ENCODE results near the gene TRMU. TPM values are rescaled to one million over a fixed set of nuclear protein-coding genes. Genes with fewer than 3 reads are reported as not detected.

Gene TRMU
- total RNA-seq, 3 donors from 2014 or later, result 40.5 to 41.5 (median 41.2) TPM

DNA sequence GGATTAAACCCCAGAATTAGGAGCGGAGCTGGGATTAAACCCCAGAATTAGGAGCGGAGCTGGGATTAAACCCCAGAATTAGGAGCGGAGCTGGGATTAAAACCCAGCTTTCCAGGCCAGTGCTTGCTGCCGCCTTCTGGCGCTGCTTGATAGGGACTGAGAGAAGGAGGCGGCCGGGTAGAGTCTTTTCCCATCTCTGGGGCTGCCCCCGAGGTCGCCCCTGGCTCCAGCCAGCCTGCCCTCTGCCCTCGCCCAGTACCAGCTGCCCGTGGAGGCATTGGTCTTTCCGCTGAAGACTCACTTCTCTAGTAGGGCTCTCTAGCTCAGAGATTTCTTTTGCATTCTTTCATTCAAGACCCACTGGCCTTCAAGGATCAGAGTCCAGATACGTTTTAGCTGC, 5.2 kb downstream of the TRMU start:
- no peak for DNase-seq
- Histone ChIP-seq H3K4me1 (ENCODE audit: low read depth) (peaks cover 8% of the 10 kb centered on the region), H3K36me3 (ENCODE audit: low read depth) (peaks cover 11% of the 10 kb centered on the region), H3K4me3 (no peak overlapping the region), H3K9me3 (no peaks in the 10 kb centered on the region)
- TF ChIP-seq, protein P1, sequence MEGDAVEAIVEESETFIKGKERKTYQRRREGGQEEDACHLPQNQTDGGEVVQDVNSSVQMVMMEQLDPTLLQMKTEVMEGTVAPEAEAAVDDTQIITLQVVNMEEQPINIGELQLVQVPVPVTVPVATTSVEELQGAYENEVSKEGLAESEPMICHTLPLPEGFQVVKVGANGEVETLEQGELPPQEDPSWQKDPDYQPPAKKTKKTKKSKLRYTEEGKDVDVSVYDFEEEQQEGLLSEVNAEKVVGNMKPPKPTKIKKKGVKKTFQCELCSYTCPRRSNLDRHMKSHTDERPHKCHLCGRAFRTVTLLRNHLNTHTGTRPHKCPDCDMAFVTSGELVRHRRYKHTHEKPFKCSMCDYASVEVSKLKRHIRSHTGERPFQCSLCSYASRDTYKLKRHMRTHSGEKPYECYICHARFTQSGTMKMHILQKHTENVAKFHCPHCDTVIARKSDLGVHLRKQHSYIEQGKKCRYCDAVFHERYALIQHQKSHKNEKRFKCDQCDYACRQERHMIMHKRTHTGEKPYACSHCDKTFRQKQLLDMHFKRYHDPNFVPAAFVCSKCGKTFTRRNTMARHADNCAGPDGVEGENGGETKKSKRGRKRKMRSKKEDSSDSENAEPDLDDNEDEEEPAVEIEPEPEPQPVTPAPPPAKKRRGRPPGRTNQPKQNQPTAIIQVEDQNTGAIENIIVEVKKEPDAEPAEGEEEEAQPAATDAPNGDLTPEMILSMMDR (IDR thresholded peaks at IDR 0.05), result no peak
- intact Hi-C loops (cut with DNase I, micrococcal nuclease), result no loop called here
- no peak for ATAC-seq

DNA sequence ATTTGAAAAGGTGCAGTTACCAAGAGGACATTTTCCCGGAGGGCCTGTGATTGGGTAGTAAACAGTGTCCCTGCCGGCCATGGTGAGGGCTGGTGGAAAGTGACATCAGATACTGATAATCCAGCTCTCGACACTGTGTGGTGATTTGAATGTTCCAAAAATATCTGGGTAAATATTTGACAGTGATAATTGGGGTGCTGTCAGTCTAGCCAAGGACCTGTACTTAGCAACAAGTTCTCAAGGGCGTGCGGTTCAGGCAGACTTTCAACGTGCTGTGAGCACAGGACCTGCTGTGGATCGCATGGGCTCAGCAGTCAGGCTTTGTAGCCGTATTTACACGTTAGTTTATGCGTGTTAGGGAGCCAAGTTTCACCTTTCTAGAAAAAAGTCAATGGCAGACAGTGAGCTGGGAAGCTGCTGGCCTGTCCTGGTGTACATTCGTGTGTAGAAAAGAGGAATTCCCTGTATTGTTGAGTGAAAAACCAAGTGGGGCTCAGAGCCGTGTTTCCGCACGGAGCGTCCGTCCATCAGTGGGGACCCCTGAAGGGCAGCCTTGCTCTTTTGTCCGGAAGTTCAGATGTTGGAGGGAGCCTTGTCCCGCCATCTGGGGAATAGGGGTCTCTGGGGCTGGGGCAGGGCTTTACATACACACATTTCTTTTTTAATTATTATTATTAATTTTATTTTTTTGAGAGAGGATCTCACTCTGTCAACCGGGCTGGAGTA, 11.3 kb downstream of the TRMU start:
- intact Hi-C loops (cut with DNase I, micrococcal nuclease), result no loop called here
- H3K4me1 ChIP-seq (ENCODE audit: low read depth), result no peaks in the 10 kb centered on the region
- H3K36me3 ChIP-seq (ENCODE audit: low read depth), result no peaks in the 10 kb centered on the region
- no peak for ATAC-seq
- DNase-seq, result no peak
- no peaks in the 10 kb centered on the region for H3K9me3 ChIP-seq
- TF ChIP-seq, protein P1 (IDR thresholded peaks at IDR 0.05), result no peak
- no peak overlapping the region for H3K4me3 ChIP-seq

DNA sequence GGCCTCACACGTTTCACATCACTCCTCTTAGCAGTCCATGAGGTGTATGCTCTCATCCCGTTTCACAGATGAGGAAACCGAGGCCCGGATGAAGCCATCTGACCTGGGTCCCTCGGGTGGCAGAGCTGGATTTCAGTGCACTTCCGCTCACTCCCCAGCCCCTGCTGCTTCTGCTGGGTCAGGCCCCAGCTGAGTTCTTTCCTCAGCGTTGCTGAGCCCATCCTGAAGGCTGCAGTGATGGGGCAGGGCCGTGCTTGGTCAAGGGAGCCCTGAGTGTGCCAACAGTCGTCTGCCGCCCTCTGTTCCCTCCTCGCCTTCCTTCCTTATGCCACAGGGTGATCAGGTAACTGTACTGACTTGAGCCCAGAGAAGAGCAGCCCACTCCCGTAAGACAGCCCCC, 12.1 kb downstream of the TRMU start:
- TF ChIP-seq, protein P1 (IDR thresholded peaks at IDR 0.05), result no peak
- H3K36me3 ChIP-seq (ENCODE audit: low read depth), result peaks cover 6% of the 10 kb centered on the region
- H3K4me1 ChIP-seq (ENCODE audit: low read depth), result no peaks in the 10 kb centered on the region
- intact Hi-C loops (cut with DNase I, micrococcal nuclease), result no loop called here
- H3K9me3 ChIP-seq, result no peaks in the 10 kb centered on the region
- DNase-seq (no peak), ATAC-seq (no peak)
- H3K4me3 ChIP-seq, result no peak overlapping the region

DNA sequence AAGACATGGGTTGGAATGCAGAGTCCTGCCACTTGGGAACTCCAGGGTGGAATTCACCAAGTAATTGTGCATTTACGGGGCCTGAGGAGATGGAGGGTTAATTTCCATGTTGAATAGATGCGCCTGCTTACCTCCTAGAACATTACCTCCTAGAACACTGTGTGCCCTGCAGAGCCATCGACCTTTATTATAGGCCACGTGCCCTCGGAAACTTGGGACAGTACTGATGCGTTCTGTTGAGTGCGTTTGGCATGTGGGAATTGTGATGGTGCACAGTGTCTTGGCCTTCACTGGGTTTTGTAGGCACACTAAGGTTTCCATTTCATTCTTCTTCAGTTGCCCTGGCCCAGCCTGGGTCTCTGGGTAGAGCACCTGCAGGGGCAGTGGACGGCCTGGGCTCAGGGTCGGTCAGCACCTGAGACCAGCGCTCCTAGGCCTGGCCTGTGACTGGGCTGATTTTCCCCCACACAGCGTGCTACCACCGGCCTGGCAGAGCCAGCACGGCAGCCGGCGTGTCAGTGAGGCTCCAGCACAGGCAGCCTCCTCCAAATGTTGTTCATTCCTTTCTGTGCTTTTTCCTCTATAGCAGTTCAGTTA, 12.7 kb downstream of the TRMU start:
- ATAC-seq (no peak), DNase-seq (no peak)
- intact Hi-C loops (cut with DNase I, micrococcal nuclease), result no loop called here
- no peaks in the 10 kb centered on the region for H3K9me3 ChIP-seq
- TF ChIP-seq, protein P1 (IDR thresholded peaks at IDR 0.05), result no peak
- H3K4me1 ChIP-seq (ENCODE audit: low read depth), result no peaks in the 10 kb centered on the region
- H3K36me3 ChIP-seq (ENCODE audit: low read depth), result peaks cover 12% of the 10 kb centered on the region
- no peak overlapping the region for H3K4me3 ChIP-seq

DNA sequence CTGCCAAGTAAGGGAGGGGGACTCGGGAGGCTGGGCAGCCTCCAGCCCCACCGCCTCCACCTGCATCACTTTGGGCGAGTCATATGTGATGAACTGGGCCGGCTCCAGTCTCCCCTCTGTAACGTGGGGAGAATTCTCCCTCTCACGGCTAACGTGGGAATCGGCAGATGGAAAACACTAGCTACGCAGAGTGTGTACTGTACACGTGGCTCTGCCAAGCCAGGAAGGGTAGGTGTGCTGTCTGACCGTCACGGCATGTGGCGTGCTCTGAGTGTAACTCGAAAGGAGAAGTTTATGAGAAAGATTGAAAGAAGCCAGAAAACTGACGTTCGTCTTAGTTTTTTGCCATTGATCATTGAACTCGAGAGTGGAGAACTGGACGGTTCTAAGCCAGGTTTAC, 13.7 kb downstream of the TRMU start:
- ATAC-seq (no peak), DNase-seq (peak in 1 of 3 donors; percentile 13)
- TF ChIP-seq, protein P1 (IDR thresholded peaks at IDR 0.05), result no peak
- intact Hi-C loops (cut with DNase I, micrococcal nuclease), result no loop called here
- H3K4me1 ChIP-seq (ENCODE audit: low read depth), result no peaks in the 10 kb centered on the region
- H3K9me3 ChIP-seq, result no peaks in the 10 kb centered on the region
- peaks cover 12% of the 10 kb centered on the region for H3K36me3 ChIP-seq (ENCODE audit: low read depth)
- no peak overlapping the region for H3K4me3 ChIP-seq
